GM12878 (cell line): ENCODE data around the gene PRSS33. TPM values are rescaled to one million over a fixed set of nuclear protein-coding genes. Genes with fewer than 3 reads are reported as not detected.

Experiments
- ATAC-seq: fragments of 200-7000 bp; cut with Tn5 transposase; 3 replicates; pipeline ENCODE4 v1.9.1; 2020; ENCODE audit warnings: mild to moderate bottlenecking, moderate library complexity
- BruUV-seq: library from RNA; stranded (reverse); fragments of 400-500 nt; replicated peaks from 2 replicates; lab custom pipeline; 2021; lab: Mats Ljungman, UMichigan
- CTCF ChIA-PET: fragments of 300-600 bp; sonication (Branson Sonifier 250); formaldehyde crosslinking; extraction: SDS; loops from one replicate; lab custom pipeline; 2021; ENCODE audit warnings: inconsistent platforms; lab: Yijun Ruan, JAX
- POLR2A ChIA-PET: fragments of 350-600 bp; formaldehyde crosslinking; extraction: SDS; loops from one replicate; lab custom pipeline; 2021; ENCODE audit warnings: inconsistent platforms; lab: Charles Lee
- RAD21 ChIA-PET: fragments of 300-600 bp; sonication (Branson Sonifier 250); formaldehyde crosslinking; loops from one replicate; lab custom pipeline; 2023; ENCODE audit warnings: antibody characterized with exemption; ENCODE audit not compliant: unreplicated experiment; lab: Charles Lee
- SMC1A ChIA-PET: fragments of 300-600 bp; sonication (Branson Sonifier 250); formaldehyde crosslinking; loops from one replicate; lab custom pipeline; 2023; ENCODE audit not compliant: unreplicated experiment, uncharacterized antibody; lab: Charles Lee
- DNase-seq: peaks from one replicate; pipeline ENCODE4 v3.0.0-alpha.2; 2011; ENCODE audit warnings: low read depth, low spot score
- FAIRE-seq: peaks from 3 replicates; lab custom pipeline; 2011; peaks lifted over from hg19 to GRCh38; lab: Jason Lieb, UNC
- H2AFZ ChIP-seq: 2 replicates; pipeline ENCODE4 v1.6.0; 2011; ENCODE audit warnings: low read depth, low read length, control low read depth; ENCODE audit not compliant: control insufficient read depth
- H3K27ac ChIP-seq: 2 replicates; pipeline ENCODE4 v1.5.1; 2011; ENCODE audit warnings: control low read depth; ENCODE audit not compliant: control insufficient read depth, insufficient read depth
- H3K27me3 ChIP-seq, 2 experiments: replicated peaks in 1 of 2; 2 replicates each; pipeline versions ENCODE4 v1.6.0 to v1.6.1; 2011; ENCODE audit warnings: low read length in 1 of 2; ENCODE audit not compliant: control insufficient read depth in 2 of 2, insufficient read depth in 2 of 2
- H3K36me3 ChIP-seq, 2 experiments: 2 replicates each; pipeline ENCODE4 v1.5.1; 2011; ENCODE audit warnings: low read length in 1 of 2; ENCODE audit not compliant: control insufficient read depth in 2 of 2, insufficient read depth in 2 of 2
- H3K4me1 ChIP-seq: 2 replicates; pipeline ENCODE4 v1.6.1; 2011; ENCODE audit warnings: mild to moderate bottlenecking, low read length, moderate library complexity, mixed read lengths; ENCODE audit not compliant: control insufficient read depth, insufficient read depth
- H3K4me2 ChIP-seq: 2 replicates; pipeline ENCODE4 v1.6.0; 2011; ENCODE audit warnings: control low read depth; ENCODE audit not compliant: control insufficient read depth, insufficient read depth
- H3K4me3 ChIP-seq: fragments of 200-600 bp; sonication (generic); 2 replicates; pipeline ENCODE4 v1.5.1; 2016
- H3K79me2 ChIP-seq: 2 replicates; pipeline ENCODE4 v1.6.0; 2011; ENCODE audit warnings: low read length; ENCODE audit not compliant: control insufficient read depth, insufficient read depth
- H3K9ac ChIP-seq: 2 replicates; pipeline ENCODE4 v1.8.0; 2011; ENCODE audit warnings: low read length, control low read depth, mixed read lengths; ENCODE audit not compliant: control insufficient read depth, insufficient read depth
- H3K9me3 ChIP-seq: replicated peaks from 3 replicates; pipeline ENCODE4 v1.5.1; 2011; ENCODE audit warnings: mild to moderate bottlenecking, low read length; ENCODE audit not compliant: control insufficient read depth, insufficient read depth
- H4K20me1 ChIP-seq: 2 replicates; pipeline ENCODE4 v1.6.0; 2011; ENCODE audit not compliant: control insufficient read depth, insufficient read depth
- ESRRA ChIP-seq: IDR thresholded peaks from 2 replicates; pipeline ENCODE4 v1.6.1; 2012; ENCODE audit warnings: mild to moderate bottlenecking, low read length, improper control_type of control experiment
- EZH2 ChIP-seq: IDR thresholded peaks from 2 replicates; pipeline ENCODE4 v1.6.1; 2012; ENCODE audit warnings: low read depth, mild to moderate bottlenecking, control low read depth, inconsistent platforms, low read length, borderline replicate concordance; ENCODE audit not compliant: control insufficient read depth
- FOS ChIP-seq: IDR thresholded peaks from 3 replicates; pipeline ENCODE4 v1.6.1; 2011; ENCODE audit warnings: borderline replicate concordance; ENCODE audit not compliant: insufficient read length; ENCODE audit errors: extremely low read depth
- FOXK2 ChIP-seq: fragments of 450-650 bp; IDR thresholded peaks from 2 replicates; pipeline ENCODE4 v1.6.1; 2017; ENCODE audit warnings: mild to moderate bottlenecking, moderate library complexity
- LARP7 ChIP-seq: fragments of 450-650 bp; IDR thresholded peaks from 2 replicates; pipeline ENCODE4 v1.6.1; 2017; ENCODE audit warnings: mild to moderate bottlenecking
- SMC3 ChIP-seq: IDR thresholded peaks from 2 replicates; pipeline ENCODE4 v1.6.1; 2011; ENCODE audit warnings: low read length, improper control_type of control experiment, borderline replicate concordance
- WGBS: methylation state at CpG from one replicate; pipeline ENCODE4 v1.1.6; 2016; ENCODE audit warnings: low lambda C conversion rate; ENCODE audit not compliant: insufficient replicate concordance, insufficient coverage; ENCODE audit errors: missing lambda C conversion rate; 5-methylcytosine and 5-hydroxymethylcytosine counted together
- in situ Hi-C: fragments of 300-500 bp; cut with MboI; formaldehyde crosslinking; loops from 9 replicates; pipeline ENCODE4 v1.14.3; 2018; ENCODE audit warnings: mixed read lengths
- intact Hi-C: fragments of 100-400 bp; cut with micrococcal nuclease; formaldehyde crosslinking; loops from one replicate; pipeline ENCODE4 v1.14.2; 2022; ENCODE audit not compliant: unreplicated experiment
- polyA plus RNA-seq, 11 experiments: library from polyadenylated mRNA; depleted of rRNA in 4 of 11; unstranded in 6 of 11; stranded (reverse) in 5 of 11; fragments of >200 nt; fragmentation: Nextera tagmentation in 4 of 11; fragmentation: Illumina TruSeq in 1 of 11; extraction: Ambion mirVana in 4 of 11; extraction: Trizol in 1 of 11; gene quantifications; 1 replicate in 1 of 11; 2 replicates in 10 of 11; pipeline versions ENCODE4 v1.2.1 to v1.2.3, GENCODE V29; 2011 to 2016; ENCODE audit warnings: inconsistent platforms in 2 of 11, missing spikeins in 2 of 11, low read depth in 1 of 11
- total RNA-seq, 4 experiments: library from RNA; depleted of rRNA in 3 of 4; stranded (reverse); fragments of >200 nt in 3 of 4; fragmentation: Illumina TruSeq in 1 of 4; extraction: Trizol in 1 of 4; gene quantifications; 2 replicates each; pipeline versions ENCODE4 v1.2.1 to v1.2.3, GENCODE V29; 2013 to 2021
- TF ChIP-seq, protein P1 (sequence below): fragments of 450-650 bp; IDR thresholded peaks from 2 replicates; pipeline ENCODE4 v1.6.1; 2018; ENCODE audit warnings: borderline replicate concordance, mild to moderate bottlenecking; ENCODE audit not compliant: partially characterized antibody
- TF ChIP-seq, protein P2 (sequence below), 3 experiments: IDR thresholded peaks in 2 of 3; conservative IDR thresholded peaks in 1 of 3; 2 replicates each; pipeline ENCODE4 v1.5.1; 2011; ENCODE audit warnings: low read depth in 3 of 3, low read length in 3 of 3, mild to moderate bottlenecking in 3 of 3, control low read depth in 2 of 3, moderate library complexity in 2 of 3, inconsistent platforms in 1 of 3, mixed read lengths in 1 of 3; ENCODE audit not compliant: control insufficient read depth in 2 of 3, insufficient read depth in 1 of 3; ENCODE audit errors: extremely low read depth in 1 of 3
- TF ChIP-seq, protein P3 (sequence below): IDR thresholded peaks from 2 replicates; pipeline ENCODE4 v1.6.1; 2012; ENCODE audit warnings: low read depth, low read length, improper control_type of control experiment

Gene PRSS33
- total and polyA plus RNA-seq, 10 of the 15 experiments (the other 5 are each of a cell fraction or from before 2014, with no cell fraction given), result not detected

DNA sequence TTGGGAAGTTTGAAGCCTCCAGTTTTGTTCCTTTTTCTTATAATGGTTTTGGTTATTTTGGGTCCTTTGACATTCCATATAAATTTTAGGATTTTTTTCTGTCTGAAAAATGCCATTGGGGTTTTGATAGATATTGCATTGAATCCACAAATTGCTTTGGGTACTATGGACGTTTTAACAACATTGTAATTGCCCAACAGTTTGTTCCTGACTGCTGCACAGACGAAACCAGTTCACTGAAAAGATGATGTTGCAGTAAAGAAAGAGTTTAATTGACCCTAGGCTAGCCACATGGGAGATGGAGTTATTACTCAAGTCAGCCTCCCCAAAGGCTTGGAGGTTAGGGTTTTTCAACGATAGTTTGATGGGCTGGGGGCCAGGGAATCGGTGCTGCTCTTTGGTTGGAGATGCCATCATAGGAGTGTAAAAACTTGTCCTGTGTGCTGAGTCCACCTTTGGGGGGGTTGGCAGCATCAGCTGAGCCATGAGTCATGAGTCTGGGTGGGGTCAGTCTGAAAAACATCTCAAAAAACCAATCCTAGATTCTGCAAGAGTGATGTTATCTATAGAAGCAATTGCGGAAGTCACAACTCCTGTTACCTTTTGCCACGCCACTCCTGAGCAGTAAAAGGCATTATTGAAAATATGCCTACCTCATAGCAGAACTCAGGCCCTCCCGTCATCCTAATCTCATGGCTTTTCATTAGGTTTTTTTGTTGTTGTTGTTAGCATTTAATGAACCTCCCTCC, 8.2 kb upstream of the PRSS33 start:
- no peak for FAIRE-seq
- in situ Hi-C loops, result no loop called here
- POLR2A ChIA-PET, result no interaction called here

DNA sequence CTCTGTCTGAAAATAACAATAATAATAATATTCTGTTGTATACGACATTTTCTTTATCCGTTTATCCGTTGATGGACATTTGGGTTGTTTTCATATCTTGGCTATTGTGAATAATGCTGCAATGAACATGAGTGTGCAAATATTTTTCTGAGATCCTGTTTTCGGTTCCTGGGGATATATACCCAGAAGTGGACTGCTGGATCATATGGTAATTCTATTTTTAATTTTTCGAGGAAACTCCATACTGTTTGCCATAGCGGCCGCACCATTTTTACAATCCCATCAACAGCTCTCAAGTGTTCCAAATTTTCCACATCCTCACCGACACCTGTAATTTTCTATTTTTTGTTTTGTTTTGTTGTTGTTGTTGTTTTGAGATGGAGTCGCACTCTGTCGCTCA, 5.6 kb upstream of the PRSS33 start:
- DNase-seq (no peak), ATAC-seq (no peak), FAIRE-seq (no peak)
- H3K4me2 ChIP-seq, result no peak overlapping the region
- TF ChIP-seq ESRRA (no peak), EZH2 (no peak), FOS (no peak)
- TF ChIP-seq, protein P1, sequence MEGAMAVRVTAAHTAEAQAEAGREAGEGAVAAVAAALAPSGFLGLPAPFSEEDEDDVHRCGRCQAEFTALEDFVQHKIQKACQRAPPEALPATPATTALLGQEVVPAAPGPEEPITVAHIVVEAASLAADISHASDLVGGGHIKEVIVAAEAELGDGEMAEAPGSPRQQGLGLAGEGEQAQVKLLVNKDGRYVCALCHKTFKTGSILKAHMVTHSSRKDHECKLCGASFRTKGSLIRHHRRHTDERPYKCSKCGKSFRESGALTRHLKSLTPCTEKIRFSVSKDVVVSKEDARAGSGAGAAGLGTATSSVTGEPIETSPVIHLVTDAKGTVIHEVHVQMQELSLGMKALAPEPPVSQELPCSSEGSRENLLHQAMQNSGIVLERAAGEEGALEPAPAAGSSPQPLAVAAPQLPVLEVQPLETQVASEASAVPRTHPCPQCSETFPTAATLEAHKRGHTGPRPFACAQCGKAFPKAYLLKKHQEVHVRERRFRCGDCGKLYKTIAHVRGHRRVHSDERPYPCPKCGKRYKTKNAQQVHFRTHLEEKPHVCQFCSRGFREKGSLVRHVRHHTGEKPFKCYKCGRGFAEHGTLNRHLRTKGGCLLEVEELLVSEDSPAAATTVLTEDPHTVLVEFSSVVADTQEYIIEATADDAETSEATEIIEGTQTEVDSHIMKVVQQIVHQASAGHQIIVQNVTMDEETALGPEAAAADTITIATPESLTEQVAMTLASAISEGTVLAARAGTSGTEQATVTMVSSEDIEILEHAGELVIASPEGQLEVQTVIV, result no peak
- TF ChIP-seq, protein P2, sequence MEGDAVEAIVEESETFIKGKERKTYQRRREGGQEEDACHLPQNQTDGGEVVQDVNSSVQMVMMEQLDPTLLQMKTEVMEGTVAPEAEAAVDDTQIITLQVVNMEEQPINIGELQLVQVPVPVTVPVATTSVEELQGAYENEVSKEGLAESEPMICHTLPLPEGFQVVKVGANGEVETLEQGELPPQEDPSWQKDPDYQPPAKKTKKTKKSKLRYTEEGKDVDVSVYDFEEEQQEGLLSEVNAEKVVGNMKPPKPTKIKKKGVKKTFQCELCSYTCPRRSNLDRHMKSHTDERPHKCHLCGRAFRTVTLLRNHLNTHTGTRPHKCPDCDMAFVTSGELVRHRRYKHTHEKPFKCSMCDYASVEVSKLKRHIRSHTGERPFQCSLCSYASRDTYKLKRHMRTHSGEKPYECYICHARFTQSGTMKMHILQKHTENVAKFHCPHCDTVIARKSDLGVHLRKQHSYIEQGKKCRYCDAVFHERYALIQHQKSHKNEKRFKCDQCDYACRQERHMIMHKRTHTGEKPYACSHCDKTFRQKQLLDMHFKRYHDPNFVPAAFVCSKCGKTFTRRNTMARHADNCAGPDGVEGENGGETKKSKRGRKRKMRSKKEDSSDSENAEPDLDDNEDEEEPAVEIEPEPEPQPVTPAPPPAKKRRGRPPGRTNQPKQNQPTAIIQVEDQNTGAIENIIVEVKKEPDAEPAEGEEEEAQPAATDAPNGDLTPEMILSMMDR (IDR thresholded peaks at IDR 0.05 in 2 of 3, conservative IDR thresholded peaks at IDR 0.05 in 1 of 3; ENCODE audit: control insufficient read depth in 2 of 3, extremely low read depth in 1 of 3, insufficient read depth in 1 of 3, low read depth in 3 of 3, low read length in 3 of 3), result no peak
- TF ChIP-seq, protein P3, sequence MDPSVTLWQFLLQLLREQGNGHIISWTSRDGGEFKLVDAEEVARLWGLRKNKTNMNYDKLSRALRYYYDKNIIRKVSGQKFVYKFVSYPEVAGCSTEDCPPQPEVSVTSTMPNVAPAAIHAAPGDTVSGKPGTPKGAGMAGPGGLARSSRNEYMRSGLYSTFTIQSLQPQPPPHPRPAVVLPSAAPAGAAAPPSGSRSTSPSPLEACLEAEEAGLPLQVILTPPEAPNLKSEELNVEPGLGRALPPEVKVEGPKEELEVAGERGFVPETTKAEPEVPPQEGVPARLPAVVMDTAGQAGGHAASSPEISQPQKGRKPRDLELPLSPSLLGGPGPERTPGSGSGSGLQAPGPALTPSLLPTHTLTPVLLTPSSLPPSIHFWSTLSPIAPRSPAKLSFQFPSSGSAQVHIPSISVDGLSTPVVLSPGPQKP, result no peak
- H3K9ac ChIP-seq, result no peak overlapping the region
- H3K27ac ChIP-seq, result no peak overlapping the region
- in situ Hi-C loops (no loop called here), intact Hi-C loops (no loop called here)
- ChIA-PET SMC1A (no interaction called here), POLR2A (no interaction called here), RAD21 (no interaction called here), CTCF (no interaction called here)
- no peaks in the 10 kb centered on the region for H3K4me1 ChIP-seq
- H3K36me3 ChIP-seq, result no peaks in the 10 kb centered on the region
- no TSS peak for BruUV-seq
- H3K4me3 ChIP-seq, result no peak overlapping the region
- no peak overlapping the region for H2AFZ ChIP-seq
- H3K79me2 ChIP-seq, result no peaks in the 10 kb centered on the region
- no peaks in the 10 kb centered on the region for H3K9me3 ChIP-seq
- H3K27me3 ChIP-seq, result peaks cover 0 to 5% of the 10 kb centered on the region in 2 experiments; a peak in 3 of 4 replicates
- 63% methylated on average over 10 of the region's 10 CpGs for WGBS
- H4K20me1 ChIP-seq, result no peaks in the 10 kb centered on the region

More for the DNA sequence above, 8.2 kb upstream of the PRSS33 start:
- Histone ChIP-seq H3K27ac (no peak overlapping the region), H3K36me3 (no peaks in the 10 kb centered on the region), H3K79me2 (no peaks in the 10 kb centered on the region), H2AFZ (no peak overlapping the region), H3K9me3 (no peaks in the 10 kb centered on the region), H3K4me2 (no peak overlapping the region), H3K27me3 (peaks cover 0 to 2% of the 10 kb centered on the region in 2 experiments; a peak in 3 of 4 replicates), H3K4me1 (no peaks in the 10 kb centered on the region), H3K9ac (no peak overlapping the region), H4K20me1 (no peaks in the 10 kb centered on the region), H3K4me3 (no peak overlapping the region)
- no peak for ATAC-seq
- CTCF ChIA-PET, result no interaction called here
- no TSS peak for BruUV-seq
- no peak for DNase-seq
- SMC1A ChIA-PET, result no interaction called here
- TF ChIP-seq FOXK2, result no peak
- TF ChIP-seq SMC3, result no peak
- no peak for TF ChIP-seq LARP7
- intact Hi-C loops, result no loop called here
- 47% methylated on average over 7 of the region's 7 CpGs for WGBS
- RAD21 ChIA-PET, result no interaction called here
